Gastrocnemius medialis (tissue), 4 donors: ENCODE data around the gene ONECUT3. TPM values are rescaled to one million over a fixed set of nuclear protein-coding genes. Genes with fewer than 3 reads are reported as not detected.

Experiments
- ATAC-seq, 2 donors: fragments of 150-250 bp; one replicate each; pipeline ENCODE4 v1.9.1; 2016
- DNase-seq, 2 donors: peaks; one replicate each; pipeline ENCODE4 v3.0.0-alpha.2; 2019
- H3K27ac ChIP-seq, 4 donors: fragments of 200-600 bp; sonication (generic); 1 replicate in 1 of 4; 2 replicates in 3 of 4; pipeline ENCODE4 v1.5.1; 2016 to 2018; ENCODE audit warnings: mild to moderate bottlenecking in 2 of 4, moderate library complexity in 1 of 4
- H3K27me3 ChIP-seq, 3 donors: fragments of 200-600 bp; sonication (generic) in 2 of 3; 1 replicate in 1 of 3; 2 replicates in 2 of 3; pipeline versions ENCODE4 v1.5.1 to v1.6.0; 2016 to 2019; ENCODE audit warnings: mild to moderate bottlenecking in 1 of 3, moderate library complexity in 1 of 3
- H3K36me3 ChIP-seq, 2 donors: fragments of 200-600 bp; sonication (generic) in 1 of 2; one replicate each; pipeline ENCODE4 v1.5.1; 2017 to 2018
- H3K4me1 ChIP-seq, 2 donors: fragments of 200-600 bp; sonication (generic) in 1 of 2; one replicate each; pipeline ENCODE4 v1.5.1; 2016 to 2017; ENCODE audit warnings: mild to moderate bottlenecking in 2 of 2
- H3K4me3 ChIP-seq, 4 donors: fragments of 200-600 bp; sonication (generic) in 3 of 4; 1 replicate in 1 of 4; 2 replicates in 3 of 4; pipeline ENCODE4 v1.5.1; 2016 to 2019; ENCODE audit warnings: mild to moderate bottlenecking in 2 of 4
- H3K9me3 ChIP-seq, 3 donors: fragments of 200-600 bp; sonication (generic) in 2 of 3; 1 replicate in 1 of 3; 2 replicates in 2 of 3; pipeline ENCODE4 v1.5.1; 2016 to 2019
- CTCF ChIP-seq, 5 experiments: fragments of 450-650 bp in 3 of 5; fragments of 200-600 bp in 2 of 5; sonication (generic) in 2 of 5; IDR thresholded peaks in 4 of 5; conservative IDR thresholded peaks in 1 of 5; 1 replicate in 4 of 5; 2 replicates in 1 of 5; pipeline ENCODE4 v1.5.1; 2016 to 2019; ENCODE audit warnings: antibody characterized with exemption in 5 of 5, mild to moderate bottlenecking in 3 of 5, moderate library complexity in 3 of 5
- POLR2A ChIP-seq, 2 donors: fragments of 450-650 bp; IDR thresholded peaks; one replicate each; pipeline ENCODE4 v1.6.1; 2017; ENCODE audit warnings: antibody characterized with exemption in 2 of 2, mild to moderate bottlenecking in 2 of 2, moderate library complexity in 2 of 2
- in situ Hi-C, 4 donors: fragments of 200-750 bp; cut with MboI; loops; one replicate each; pipeline versions ENCODE4 v1.15.0 to v1.8.0; 2017; ENCODE audit warnings: low sequenced_read_pairs in 4 of 4
- intact Hi-C: fragments of 100-400 bp; cut with DNase I; formaldehyde crosslinking; loops from one replicate; pipeline ENCODE4 v1.15.1; 2023; ENCODE audit warnings: low total_unique reads
- total RNA-seq, 4 donors: library from RNA; depleted of rRNA; stranded (reverse); fragments of >200 nt; gene quantifications; one replicate each; pipeline versions ENCODE4 v1.1.0 to v1.2.3, GENCODE V29; 2016

The ONECUT3 gene
- total RNA-seq, 4 donors from 2014 or later, result not detected

- intact Hi-C loops (no loop called here), in situ Hi-C loops (no loop called here)
- no peak for TF ChIP-seq CTCF (IDR thresholded peaks at IDR 0.05 in 4 of 5, conservative IDR thresholded peaks at IDR 0.05 in 1 of 5)
- no peak for TF ChIP-seq POLR2A (IDR thresholded peaks at IDR 0.05)
- peaks cover 30 to 52% (median 37%) of the 10 kb centered on the region in 3 donors for H3K27me3 ChIP-seq
- H3K4me1 ChIP-seq, result no peaks in the 10 kb centered on the region
- H3K9me3 ChIP-seq, result no peaks in the 10 kb centered on the region
- no peak overlapping the region for H3K4me3 ChIP-seq
- ATAC-seq (no peak), DNase-seq (no peak)
- no peaks in the 10 kb centered on the region for H3K36me3 ChIP-seq
- no peak overlapping the region for H3K27ac ChIP-seq
These were observed 40.1 kb upstream of the ONECUT3 start for GRCh38 chr19:1713170-1713569.

GRCh38 chr19:1715540-1715939 is 37.8 kb upstream of the ONECUT3 start:
- in situ Hi-C loops, result no loop called here

GRCh38 chr19:1717200-1717969 is 35.9 kb upstream of the ONECUT3 start:
- Histone ChIP-seq H3K9me3 (no peaks in the 10 kb centered on the region), H3K4me1 (no peaks in the 10 kb centered on the region), H3K27me3 (peaks cover 57 to 80% (median 57%) of the 10 kb centered on the region in 3 donors), H3K36me3 (no peaks in the 10 kb centered on the region), H3K4me3 (no peak overlapping the region), H3K27ac (no peak overlapping the region)
- ATAC-seq (no peak), DNase-seq (no peak)
- intact Hi-C loops (no loop called here), in situ Hi-C loops (no loop called here)
- no peak for TF ChIP-seq CTCF (IDR thresholded peaks at IDR 0.05 in 4 of 5, conservative IDR thresholded peaks at IDR 0.05 in 1 of 5)
- TF ChIP-seq POLR2A (IDR thresholded peaks at IDR 0.05), result no peak

More at GRCh38 chr19:1715540-1715939, 37.8 kb upstream of the ONECUT3 start:
- no peak overlapping the region for H3K4me3 ChIP-seq
- H3K36me3 ChIP-seq, result no peaks in the 10 kb centered on the region
- H3K9me3 ChIP-seq, result no peaks in the 10 kb centered on the region
- H3K4me1 ChIP-seq, result no peaks in the 10 kb centered on the region
- DNase-seq, result no peak
- intact Hi-C loops, result no loop called here
- no peak for ATAC-seq
- TF ChIP-seq CTCF (IDR thresholded peaks at IDR 0.05 in 4 of 5, conservative IDR thresholded peaks at IDR 0.05 in 1 of 5), result no peak
- H3K27me3 ChIP-seq, result peaks cover 41 to 75% (median 48%) of the 10 kb centered on the region in 3 donors
- H3K27ac ChIP-seq, result no peak overlapping the region

GRCh38 chr19:1717970-1718264 is 35.4 kb upstream of the ONECUT3 start:
- ATAC-seq, result no peak
- H3K9me3 ChIP-seq, result no peaks in the 10 kb centered on the region
- no peak overlapping the region for H3K4me3 ChIP-seq
- H3K27me3 ChIP-seq, result peaks cover 55 to 82% (median 60%) of the 10 kb centered on the region in 3 donors
- DNase-seq, result no peak
- H3K27ac ChIP-seq, result no peak overlapping the region
- no peaks in the 10 kb centered on the region for H3K36me3 ChIP-seq
- TF ChIP-seq POLR2A (IDR thresholded peaks at IDR 0.05), result no peak
- no peak for TF ChIP-seq CTCF (IDR thresholded peaks at IDR 0.05 in 4 of 5, conservative IDR thresholded peaks at IDR 0.05 in 1 of 5)
- in situ Hi-C loops, result no loop called here
- H3K4me1 ChIP-seq, result no peaks in the 10 kb centered on the region
- intact Hi-C loops, result no loop called here
